MM.1S (cell line): Measurements from ENCODE around the gene SULT1C2.

Source experiments
- EZH2 ChIP-seq: fragments of 300-600 bp; sonication (generic); optimal IDR thresholded peaks from 2 replicates; pipeline ENCODE3; 2017; ENCODE audit warnings: low read depth, mild to moderate bottlenecking, antibody characterized with exemption, low read length, mixed read lengths
- EZH2phosphoT487 ChIP-seq: fragments of 300-600 bp; sonication (generic); IDR thresholded peaks from 2 replicates; pipeline ENCODE4 v1.6.1; 2018; ENCODE audit warnings: antibody characterized with exemption, low read length
- TF ChIP-seq, protein P1 (sequence below): fragments of 300-600 bp; sonication (generic); IDR thresholded peaks from 2 replicates; pipeline ENCODE4 v1.5.1; 2016; ENCODE audit warnings: antibody characterized with exemption, low read length, mixed read lengths

DNA sequence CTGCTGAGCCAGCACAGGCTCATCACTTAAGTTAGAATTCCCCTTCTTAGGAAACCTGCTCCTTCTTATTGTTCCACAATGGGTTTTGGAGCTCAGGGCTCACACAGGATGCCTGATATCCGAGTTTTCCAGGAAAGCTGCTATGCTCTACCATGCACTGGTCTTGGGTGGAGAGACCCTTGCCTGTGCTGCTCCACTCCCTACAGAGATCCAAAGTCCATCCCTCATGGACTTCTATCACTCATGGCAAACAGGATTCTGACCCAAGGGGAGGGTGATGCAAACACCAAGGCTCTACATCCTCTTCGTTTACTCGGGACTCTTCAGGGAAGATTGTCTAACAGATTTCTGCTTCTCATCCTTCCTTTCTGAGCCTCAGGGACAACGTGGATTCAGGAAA is 5.2 kb downstream of the SULT1C2 start:
- TF ChIP-seq EZH2: no peak
- TF ChIP-seq, protein P1, sequence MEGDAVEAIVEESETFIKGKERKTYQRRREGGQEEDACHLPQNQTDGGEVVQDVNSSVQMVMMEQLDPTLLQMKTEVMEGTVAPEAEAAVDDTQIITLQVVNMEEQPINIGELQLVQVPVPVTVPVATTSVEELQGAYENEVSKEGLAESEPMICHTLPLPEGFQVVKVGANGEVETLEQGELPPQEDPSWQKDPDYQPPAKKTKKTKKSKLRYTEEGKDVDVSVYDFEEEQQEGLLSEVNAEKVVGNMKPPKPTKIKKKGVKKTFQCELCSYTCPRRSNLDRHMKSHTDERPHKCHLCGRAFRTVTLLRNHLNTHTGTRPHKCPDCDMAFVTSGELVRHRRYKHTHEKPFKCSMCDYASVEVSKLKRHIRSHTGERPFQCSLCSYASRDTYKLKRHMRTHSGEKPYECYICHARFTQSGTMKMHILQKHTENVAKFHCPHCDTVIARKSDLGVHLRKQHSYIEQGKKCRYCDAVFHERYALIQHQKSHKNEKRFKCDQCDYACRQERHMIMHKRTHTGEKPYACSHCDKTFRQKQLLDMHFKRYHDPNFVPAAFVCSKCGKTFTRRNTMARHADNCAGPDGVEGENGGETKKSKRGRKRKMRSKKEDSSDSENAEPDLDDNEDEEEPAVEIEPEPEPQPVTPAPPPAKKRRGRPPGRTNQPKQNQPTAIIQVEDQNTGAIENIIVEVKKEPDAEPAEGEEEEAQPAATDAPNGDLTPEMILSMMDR: no peak
- TF ChIP-seq EZH2phosphoT487: no peak
